HepG2 (cell line): ENCODE data around the gene SAMD8. TPM values are rescaled to one million over a fixed set of nuclear protein-coding genes. Genes with fewer than 3 reads are reported as not detected.
A peak's percentile ranks its signal among the peaks of the same experiment; 100 is the strongest.

Experiments used
- FOXA1 ChIP-seq, 2 experiments: fragments of 450-650 bp in 1 of 2; sonication (generic) in 1 of 2; formaldehyde crosslinking in 1 of 2; IDR thresholded peaks; 2 replicates each; pipeline versions ENCODE4 v1.4.0 to v1.6.1; 2016 to 2020; ENCODE audit warnings: missing genetic modification reagents in 1 of 2
- FOXO1 ChIP-seq: sonication (generic); formaldehyde crosslinking; IDR thresholded peaks from 2 replicates; pipeline ENCODE4 v1.4.0; 2020; ENCODE audit warnings: missing genetic modification reagents
- FOXO4 ChIP-seq: sonication (generic); formaldehyde crosslinking; conservative IDR thresholded peaks from 2 replicates; pipeline ENCODE4 v1.8.1; 2023; ENCODE audit warnings: missing genetic modification reagents
- HIC2 ChIP-seq: sonication (generic); formaldehyde crosslinking; IDR thresholded peaks from 2 replicates; pipeline ENCODE4 v1.9.0; 2022; ENCODE audit warnings: low read depth, missing genetic modification reagents
- MXI1 ChIP-seq: IDR thresholded peaks from 3 replicates; pipeline ENCODE4 v1.6.1; 2012; ENCODE audit warnings: low read depth, low read length, inconsistent platforms, borderline replicate concordance
- NFAT5 ChIP-seq: sonication (generic); formaldehyde crosslinking; IDR thresholded peaks from 2 replicates; pipeline ENCODE4 v1.4.0; 2020; ENCODE audit warnings: missing genetic modification reagents
- NFIC ChIP-seq: IDR thresholded peaks from 2 replicates; pipeline ENCODE4 v1.6.1; 2012; ENCODE audit warnings: mild to moderate bottlenecking, low read length, inconsistent platforms
- NFKBIZ ChIP-seq: IDR thresholded peaks from 2 replicates; pipeline ENCODE4 v1.6.1; 2018; ENCODE audit warnings: missing genetic modification reagents, missing compliant biosample characterization
- RAD21 ChIP-seq: fragments of 450-650 bp; formaldehyde crosslinking; IDR thresholded peaks from 2 replicates; pipeline ENCODE4 v1.5.0; 2020; ENCODE audit warnings: mild to moderate bottlenecking
- TERF1 ChIP-seq: sonication (generic); formaldehyde crosslinking; IDR thresholded peaks from 2 replicates; pipeline ENCODE4 v1.8.0; 2022; ENCODE audit warnings: mild to moderate bottlenecking, missing genetic modification reagents, moderate library complexity
- ZFY ChIP-seq: sonication (generic); formaldehyde crosslinking; IDR thresholded peaks from 2 replicates; pipeline ENCODE4 v1.4.0; 2020; ENCODE audit warnings: missing genetic modification reagents
- ZMYM3 ChIP-seq: sonication (generic); formaldehyde crosslinking; IDR thresholded peaks from 2 replicates; pipeline ENCODE4 v1.5.1; 2020; ENCODE audit warnings: mild to moderate bottlenecking, missing genetic modification reagents
- ZNF138 ChIP-seq: sonication (generic); formaldehyde crosslinking; IDR thresholded peaks from 2 replicates; pipeline ENCODE4 v1.5.0; 2020; ENCODE audit warnings: mild to moderate bottlenecking, low read depth, missing genetic modification reagents
- ZNF232 ChIP-seq: sonication (generic); formaldehyde crosslinking; IDR thresholded peaks from 2 replicates; pipeline ENCODE4 v1.4.0; 2020; ENCODE audit warnings: missing genetic modification reagents, borderline replicate concordance
- ZNF263 ChIP-seq: sonication (generic); formaldehyde crosslinking; IDR thresholded peaks from 2 replicates; pipeline ENCODE4 v1.4.0; 2020; ENCODE audit warnings: missing genetic modification reagents
- ZNF550 ChIP-seq: sonication (generic); formaldehyde crosslinking; IDR thresholded peaks from 2 replicates; pipeline ENCODE4 v1.4.0; 2020; ENCODE audit warnings: mild to moderate bottlenecking, missing genetic modification reagents, borderline replicate concordance
- ZNF784 ChIP-seq: sonication (generic); formaldehyde crosslinking; IDR thresholded peaks from 2 replicates; pipeline ENCODE4 v1.5.1; 2020; ENCODE audit warnings: missing genetic modification reagents, mild to moderate bottlenecking, borderline replicate concordance
- polyA plus RNA-seq, 8 experiments: library from polyadenylated mRNA; depleted of rRNA in 3 of 8; stranded (reverse) in 7 of 8; unstranded in 1 of 8; fragments of >200 nt; fragmentation: Illumina TruSeq in 4 of 8; extraction: Trizol in 4 of 8; gene quantifications; 2 replicates each; pipeline versions ENCODE4 v1.2.1 to v1.2.3, GENCODE V29; 2011 to 2016; ENCODE audit warnings: low read depth in 4 of 8, missing spikeins in 1 of 8, mixed read lengths in 1 of 8; ENCODE audit not compliant: insufficient read depth in 1 of 8
- total RNA-seq, 5 experiments: library from RNA; depleted of rRNA; stranded (reverse); fragments of >200 nt; fragmentation: Illumina TruSeq; extraction: Trizol; gene quantifications; 2 replicates each; pipeline ENCODE4 v1.2.3, GENCODE V29; 2016; ENCODE audit warnings: low read depth in 1 of 5

SAMD8 gene
- total and polyA plus RNA-seq, 2 of the 13 experiments (the other 11 are each of a cell fraction or from before 2014, with no cell fraction given): 10.4 to 13.2 TPM

- TF ChIP-seq ZNF784 (CRISPR knock-in tag) (no peak), ZMYM3 (CRISPR knock-in tag) (no peak), NFKBIZ (CRISPR knock-in tag) (no peak), RAD21 (CRISPR knock-in tag) (peak; percentile 94), FOXA1 (IDR thresholded peaks at IDR 0.05) (no peak), FOXA1 (CRISPR knock-in tag; IDR thresholded peaks at IDR 0.05) (peak; percentile 48; the same call in 1 of the 2 replicates), ZFY (CRISPR knock-in tag) (peak; percentile 53; the same call in 1 of the 2 replicates), ZNF263 (CRISPR knock-in tag) (peak; percentile 90), FOXO1 (peak; percentile 7; the same call in 1 of the 2 replicates), ZNF232 (no peak), FOXO4 (CRISPR knock-in tag) (no peak), MXI1 (no peak), NFAT5 (CRISPR knock-in tag) (no peak), NFIC (no peak), ZNF550 (CRISPR knock-in tag) (no peak), ZNF138 (CRISPR knock-in tag) (no peak), HIC2 (CRISPR knock-in tag) (no peak), TERF1 (no peak)
These were observed 11.3 kb upstream of the SAMD8 start (continued) for GRCh38 chr10:75099952-75100763.
